NCI-H1048 (cell line): ENCODE measurements around the gene FGF10.

Experiments
- DNase-seq: peaks from one replicate; lab custom pipeline; 2025; lab: John Stamatoyannopoulos, UW

The FGF10 gene

DNA sequence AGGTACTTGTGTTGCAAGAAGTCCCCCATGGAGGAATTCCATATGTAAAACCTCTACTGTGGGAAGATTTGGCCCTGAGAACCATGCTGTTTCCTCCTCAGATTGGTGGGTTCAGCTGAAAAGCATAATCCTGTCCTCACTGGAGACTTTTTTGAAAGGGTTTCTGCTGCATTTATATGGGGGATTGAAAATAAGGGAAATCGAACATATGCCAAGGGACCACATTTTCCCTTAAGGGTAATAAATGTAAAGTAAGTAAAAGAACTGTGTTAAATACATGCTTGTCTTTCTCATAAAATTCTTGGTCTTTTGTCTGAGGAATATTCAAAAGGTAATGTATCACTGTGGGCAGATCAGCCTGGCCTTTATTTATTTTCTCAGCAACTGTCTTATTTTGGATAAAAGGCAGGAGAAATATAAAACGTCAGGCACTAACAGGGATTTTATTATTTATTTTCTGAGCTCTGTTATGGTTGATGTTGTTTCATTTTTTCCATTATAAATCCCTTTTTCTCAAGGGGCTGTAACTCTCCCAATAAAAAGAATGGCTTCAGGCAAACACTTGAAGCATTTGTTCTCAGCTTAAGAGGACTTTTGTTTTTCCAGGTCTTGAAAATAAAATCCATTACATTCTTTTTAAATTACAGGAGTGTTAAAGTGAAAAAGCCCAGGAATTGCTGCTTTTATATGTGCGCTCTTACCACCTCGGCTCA is 131.4 kb downstream of the FGF10 start:
- DNase-seq = no peak

DNA sequence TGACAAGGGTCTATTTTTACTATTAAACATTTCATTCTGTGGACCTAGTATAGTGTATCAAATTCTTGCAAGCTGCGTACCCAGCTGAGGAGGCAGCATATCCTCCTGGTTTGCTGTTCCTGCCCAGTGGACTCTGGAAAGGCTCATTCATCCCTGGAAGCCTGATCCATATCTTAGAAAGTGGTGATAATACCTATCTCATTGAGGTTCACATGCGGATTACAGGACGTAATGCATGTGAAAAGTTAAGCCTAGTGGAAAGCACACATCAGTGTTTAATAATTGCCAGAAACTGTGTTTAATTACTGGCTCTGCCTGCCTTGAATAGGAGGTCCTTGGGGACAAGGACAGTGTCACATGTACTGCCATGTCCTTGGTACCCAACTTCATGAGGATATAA is 132.0 kb downstream of the FGF10 start:
- DNase-seq = no peak
